ENCODE data around the gene SLC18A2.
"Not testable (repeated sequence)": the region's sequence is repeated elsewhere in the genome, so short reads cannot be mapped to it uniquely, and the experiment has no call there.

Gene SLC18A2

DNA sequence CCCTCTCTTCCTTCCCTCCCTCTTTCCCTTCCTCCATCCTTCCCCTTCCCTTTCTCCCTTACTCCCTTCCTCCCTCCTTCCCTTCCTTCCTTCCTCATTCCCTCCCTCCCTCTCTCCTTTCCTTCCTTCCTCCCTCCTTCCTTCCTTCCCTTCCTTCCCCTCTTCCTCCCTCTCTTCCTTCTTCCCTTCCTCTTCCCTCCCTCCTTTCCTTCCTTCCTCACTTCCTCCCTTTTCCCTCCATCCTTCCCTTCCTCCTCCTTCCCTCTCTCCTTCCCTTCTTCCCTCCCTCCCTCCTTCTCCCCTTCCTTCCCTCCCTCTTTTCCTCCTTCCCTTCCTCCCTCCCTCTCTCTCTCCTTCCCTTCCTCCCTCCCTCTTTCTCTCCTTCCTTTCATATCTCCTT is 12.7 kb upstream of the SLC18A2 start:
- CTCF ChIA-PET: no interaction called here
- POLR2A ChIA-PET (ENCODE audit: low non-redundant PET): no interaction called here
- no peak for DNase-seq (ENCODE audit: low spot score)
- TF ChIP-seq, protein P1, sequence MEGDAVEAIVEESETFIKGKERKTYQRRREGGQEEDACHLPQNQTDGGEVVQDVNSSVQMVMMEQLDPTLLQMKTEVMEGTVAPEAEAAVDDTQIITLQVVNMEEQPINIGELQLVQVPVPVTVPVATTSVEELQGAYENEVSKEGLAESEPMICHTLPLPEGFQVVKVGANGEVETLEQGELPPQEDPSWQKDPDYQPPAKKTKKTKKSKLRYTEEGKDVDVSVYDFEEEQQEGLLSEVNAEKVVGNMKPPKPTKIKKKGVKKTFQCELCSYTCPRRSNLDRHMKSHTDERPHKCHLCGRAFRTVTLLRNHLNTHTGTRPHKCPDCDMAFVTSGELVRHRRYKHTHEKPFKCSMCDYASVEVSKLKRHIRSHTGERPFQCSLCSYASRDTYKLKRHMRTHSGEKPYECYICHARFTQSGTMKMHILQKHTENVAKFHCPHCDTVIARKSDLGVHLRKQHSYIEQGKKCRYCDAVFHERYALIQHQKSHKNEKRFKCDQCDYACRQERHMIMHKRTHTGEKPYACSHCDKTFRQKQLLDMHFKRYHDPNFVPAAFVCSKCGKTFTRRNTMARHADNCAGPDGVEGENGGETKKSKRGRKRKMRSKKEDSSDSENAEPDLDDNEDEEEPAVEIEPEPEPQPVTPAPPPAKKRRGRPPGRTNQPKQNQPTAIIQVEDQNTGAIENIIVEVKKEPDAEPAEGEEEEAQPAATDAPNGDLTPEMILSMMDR (conservative IDR thresholded peaks at IDR 0.05; ENCODE audit: low read depth): no peak
- no peak overlapping the region for H3K27ac ChIP-seq

DNA sequence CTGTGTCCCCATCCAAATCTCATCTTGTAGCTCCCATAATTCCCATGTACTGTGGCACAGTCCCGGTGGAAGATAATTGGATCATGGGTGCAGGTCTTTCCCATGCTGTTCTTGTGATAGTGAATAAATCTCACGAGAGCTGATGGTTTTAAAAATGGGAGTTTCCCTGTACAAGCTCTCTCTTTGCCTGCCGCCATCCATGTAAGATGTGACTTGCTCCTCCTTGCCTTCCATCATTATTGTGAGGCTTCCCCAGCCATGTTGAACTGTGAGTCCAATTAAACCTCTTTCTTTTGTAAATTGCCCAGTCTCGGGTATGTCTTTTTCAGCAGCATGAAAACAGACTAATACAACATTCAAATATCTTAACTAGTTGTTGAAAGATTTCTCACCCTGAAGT is 10.8 kb upstream of the SLC18A2 start:
- POLR2A ChIA-PET (ENCODE audit: low non-redundant PET); H3K27ac ChIP-seq; DNase-seq (ENCODE audit: low spot score); CTCF ChIA-PET: not testable (repeated sequence)

DNA sequence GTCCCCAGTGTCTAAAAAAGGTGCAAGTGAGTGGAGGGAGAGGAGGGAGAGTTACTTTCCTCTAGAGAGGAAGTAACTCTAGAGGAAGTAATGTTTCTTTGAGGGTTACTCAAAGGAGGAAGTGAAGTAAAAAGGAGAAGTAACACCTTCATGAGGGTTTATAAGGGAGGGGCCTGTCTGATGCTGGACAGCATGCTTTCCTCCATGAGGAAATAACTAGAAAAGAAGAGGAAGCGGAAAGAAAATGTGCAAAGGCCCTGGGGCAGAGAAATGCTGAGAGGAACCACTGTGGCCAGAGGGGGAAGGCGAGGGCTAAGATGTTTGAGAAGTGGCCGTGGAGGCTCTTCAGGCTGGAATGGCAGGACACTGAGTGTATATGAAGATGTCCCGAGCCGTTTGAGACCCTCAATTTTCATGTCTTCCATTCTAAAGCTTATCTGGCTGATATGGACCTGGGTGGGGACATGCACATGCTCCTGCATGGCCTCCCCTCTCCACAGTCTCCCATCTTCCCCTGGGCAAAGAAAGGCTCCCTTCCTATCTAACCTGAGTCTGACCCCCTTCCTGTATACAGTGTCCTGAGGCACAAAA is 3.4 kb upstream of the SLC18A2 start:
- CTCF ChIA-PET: interaction anchor here (0.7 kb wide), 1 partner anchor 1568 kb away, joined by 3 read pairs; no protein-coding TSS in a partner anchor

DNA sequence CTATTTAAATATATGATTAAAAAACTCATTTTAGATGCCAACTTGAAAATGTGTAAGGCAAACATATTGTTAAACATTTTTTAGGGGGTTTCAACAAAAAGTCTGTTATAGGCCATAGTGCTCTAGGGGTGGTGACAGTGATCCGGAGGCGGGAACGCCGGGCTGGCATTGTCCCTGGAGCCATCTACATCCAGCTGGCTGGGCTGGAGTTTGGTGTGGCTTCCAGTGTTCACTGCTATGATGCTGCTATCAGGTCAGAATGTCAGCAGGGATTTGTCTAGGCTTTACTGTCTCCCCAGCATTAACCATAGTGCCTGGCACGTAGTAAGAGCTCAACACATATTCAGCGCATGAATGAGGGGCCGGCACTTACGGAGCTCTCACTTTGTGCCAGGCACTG is 1.9 kb upstream of the SLC18A2 start:
- H3K27ac ChIP-seq: no peak overlapping the region
- POLR2A ChIA-PET (ENCODE audit: low non-redundant PET): no interaction called here
- CTCF ChIA-PET: interaction anchor here (0.8 kb wide), 1 partner anchor 81 kb away, joined by 3 read pairs; no protein-coding TSS in a partner anchor
- TF ChIP-seq, protein P1 (conservative IDR thresholded peaks at IDR 0.05; ENCODE audit: low read depth): no peak
- no peak for DNase-seq (ENCODE audit: low spot score)

More for the DNA sequence above, 3.4 kb upstream of the SLC18A2 start:
- H3K27ac ChIP-seq: no peak overlapping the region
- no peak for DNase-seq (ENCODE audit: low spot score)
- TF ChIP-seq, protein P1 (conservative IDR thresholded peaks at IDR 0.05; ENCODE audit: low read depth): no peak
- POLR2A ChIA-PET (ENCODE audit: low non-redundant PET): no interaction called here

DNA sequence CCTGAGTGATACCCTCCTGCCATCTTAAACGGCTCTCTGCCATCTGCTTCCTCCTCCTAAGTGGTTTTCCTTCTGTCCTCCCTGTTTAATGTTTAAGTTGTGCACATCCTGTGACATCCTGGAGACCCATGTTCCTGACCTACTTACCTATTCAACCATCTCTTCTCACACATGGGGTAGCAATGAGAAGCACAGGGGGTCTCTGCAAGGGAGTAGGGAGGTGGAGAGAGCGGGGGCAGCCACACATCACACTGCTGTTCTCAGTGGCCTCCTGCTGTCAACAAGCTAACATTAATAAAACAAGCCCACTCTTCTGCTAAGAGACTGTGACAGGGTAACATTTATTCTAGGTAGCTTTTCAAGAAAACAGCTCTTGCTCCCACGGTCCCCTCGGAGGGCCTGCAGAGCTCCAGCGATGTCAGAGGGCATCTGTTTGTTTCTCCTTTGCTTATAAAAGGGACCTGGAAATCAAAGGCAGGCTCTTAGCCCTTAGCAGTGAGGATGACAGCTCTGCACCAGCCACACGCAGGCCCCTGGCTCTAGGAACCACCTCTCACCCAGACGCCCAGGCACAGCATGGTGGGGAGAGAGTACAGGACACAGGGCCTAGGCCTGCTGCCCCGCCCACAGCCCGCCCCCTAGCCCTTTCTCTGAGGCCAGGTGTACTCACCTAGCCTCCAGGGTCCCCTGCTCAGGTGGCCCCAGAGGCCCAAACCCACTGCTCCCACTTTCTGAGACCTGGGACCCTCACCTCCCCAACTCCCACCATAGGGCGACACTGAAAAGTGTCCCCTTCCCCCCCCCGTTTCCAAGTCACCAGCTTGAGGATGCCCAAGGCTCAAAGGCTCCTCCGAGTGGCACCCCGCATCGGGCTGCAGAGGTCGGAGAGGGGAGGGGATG is 943 bp upstream of the SLC18A2 start:
- TF ChIP-seq, protein P1 (conservative IDR thresholded peaks at IDR 0.05; ENCODE audit: low read depth): no peak
- CTCF ChIA-PET: interaction anchor here (0.5 to 0.8 kb wide), 2 partner anchors 23 to 80 kb away, joined by 3 read pairs; no protein-coding TSS in a partner anchor
- H3K27ac ChIP-seq: no peak overlapping the region
- POLR2A ChIA-PET (ENCODE audit: low non-redundant PET): no interaction called here
- no peak for DNase-seq (ENCODE audit: low spot score)

DNA sequence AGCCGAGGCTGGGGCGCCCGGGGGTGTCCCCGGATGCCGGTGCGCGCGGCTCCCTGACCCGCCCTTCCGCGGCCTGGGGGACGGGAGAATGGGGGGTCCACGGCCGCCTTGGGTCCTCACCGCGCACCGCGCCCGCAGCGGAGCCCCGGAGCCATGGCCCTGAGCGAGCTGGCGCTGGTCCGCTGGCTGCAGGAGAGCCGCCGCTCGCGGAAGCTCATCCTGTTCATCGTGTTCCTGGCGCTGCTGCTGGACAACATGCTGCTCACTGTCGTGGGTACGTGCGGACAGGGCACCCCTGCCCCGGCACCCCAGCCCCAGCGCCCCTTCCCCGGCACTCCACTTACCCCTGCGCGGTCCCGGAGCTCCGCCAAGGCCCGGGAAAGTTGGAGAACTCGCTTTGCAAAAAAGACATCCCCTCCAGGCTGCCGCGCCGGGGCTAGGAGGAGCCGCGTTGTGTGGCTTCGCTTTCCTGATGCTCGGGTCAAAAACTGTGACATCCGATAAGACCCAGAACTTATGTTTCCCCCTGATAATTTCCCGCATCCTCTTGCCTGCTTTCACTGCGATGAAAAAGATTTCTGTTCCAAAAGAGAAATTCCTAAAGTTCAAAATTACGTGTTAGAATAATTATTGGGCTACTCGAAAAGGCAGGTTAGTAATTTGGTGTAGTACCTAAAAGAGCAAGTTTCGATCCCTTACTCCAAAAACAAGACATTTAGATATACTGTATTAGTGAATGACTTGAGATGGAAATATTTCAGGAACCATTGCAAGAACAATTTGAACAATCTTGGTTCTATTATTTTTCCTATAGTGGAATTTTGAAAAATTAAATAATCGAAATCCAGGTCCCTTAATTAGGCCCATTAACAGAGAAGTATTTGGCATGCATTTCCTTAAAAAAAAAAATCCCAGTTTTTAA is 888 bp downstream of the SLC18A2 start:
- TF ChIP-seq, protein P1 (conservative IDR thresholded peaks at IDR 0.05; ENCODE audit: low read depth): no peak
- ChIA-PET POLR2A (ENCODE audit: low non-redundant PET) (no interaction called here), CTCF (interaction anchor here (0.7 to 2.3 kb wide), 3 partner anchors 25 to 331 kb away, joined by 5 to 9 read pairs (median 8); no protein-coding TSS in a partner anchor)
- no peak overlapping the region for H3K27ac ChIP-seq
- no peak for DNase-seq (ENCODE audit: low spot score)

All from RWPE1 (cell line).